K562 (cell line): ENCODE data around the gene MCIDAS. TPM values are rescaled to one million over a fixed set of nuclear protein-coding genes. Genes with fewer than 3 reads are reported as not detected.

Experiments used
- ASH1L ChIP-seq: fragments of 450-650 bp; IDR thresholded peaks from 2 replicates; pipeline ENCODE4 v1.6.1; 2018; ENCODE audit warnings: borderline replicate concordance, mild to moderate bottlenecking, low read depth; ENCODE audit not compliant: partially characterized antibody
- BHLHE40 ChIP-seq: IDR thresholded peaks from 2 replicates; pipeline ENCODE4 v1.6.1; 2011; ENCODE audit warnings: low read length, improper control_type of control experiment
- BRCA1 ChIP-seq, 2 experiments: fragments of 450-650 bp in 1 of 2; sonication (generic) in 1 of 2; formaldehyde crosslinking in 1 of 2; IDR thresholded peaks; 2 replicates each; pipeline versions ENCODE4 v1.5.0 to v1.6.1; 2017 to 2020; ENCODE audit warnings: mild to moderate bottlenecking in 1 of 2, missing genetic modification reagents in 1 of 2
- CBX3 ChIP-seq, 2 experiments: IDR thresholded peaks; 1 replicate in 1 of 2; 2 replicates in 1 of 2; pipeline ENCODE4 v1.6.1; 2012; ENCODE audit warnings: inconsistent platforms in 2 of 2, low read length in 2 of 2, borderline replicate concordance in 1 of 2, control low read depth in 1 of 2
- DNMT1 ChIP-seq: fragments of 450-650 bp; IDR thresholded peaks from 2 replicates; pipeline ENCODE4 v1.6.1; 2016; ENCODE audit warnings: antibody characterized with exemption, mild to moderate bottlenecking
- FOS ChIP-seq: IDR thresholded peaks from 3 replicates; pipeline ENCODE4 v1.6.1; 2011; ENCODE audit not compliant: insufficient read length; ENCODE audit errors: extremely low read depth
- FOXJ3 ChIP-seq: sonication (generic); formaldehyde crosslinking; IDR thresholded peaks from 2 replicates; pipeline ENCODE4 v1.4.0; 2020; ENCODE audit warnings: mild to moderate bottlenecking, missing genetic modification reagents
- HCFC1 ChIP-seq: IDR thresholded peaks from 2 replicates; pipeline ENCODE4 v1.6.1; 2012; ENCODE audit warnings: low read depth, low read length, improper control_type of control experiment
- HDAC2 ChIP-seq: fragments of 450-650 bp; IDR thresholded peaks from 2 replicates; pipeline ENCODE4 v1.6.1; 2016; ENCODE audit warnings: mild to moderate bottlenecking
- KAT8 ChIP-seq: fragments of 450-650 bp; IDR thresholded peaks from 2 replicates; pipeline ENCODE4 v1.6.1; 2016; ENCODE audit warnings: low read depth, mild to moderate bottlenecking
- NBN ChIP-seq: fragments of 450-650 bp; IDR thresholded peaks from 2 replicates; pipeline ENCODE4 v1.6.1; 2016; ENCODE audit warnings: low read depth, mild to moderate bottlenecking
- NCOR1 ChIP-seq: fragments of 450-650 bp; IDR thresholded peaks from 2 replicates; pipeline ENCODE4 v1.6.1; 2016; ENCODE audit warnings: mild to moderate bottlenecking, moderate library complexity
- POLR3A ChIP-seq: IDR thresholded peaks from 2 replicates; pipeline ENCODE4 v1.6.1; 2011; ENCODE audit warnings: borderline replicate concordance, mild to moderate bottlenecking, moderate library complexity; ENCODE audit not compliant: insufficient read length, insufficient read depth; ENCODE audit errors: extremely low read depth
- RBFOX2 ChIP-seq: fragments of 200-400 bp; formaldehyde crosslinking; IDR thresholded peaks from 2 replicates; pipeline ENCODE4 v1.6.1; 2017; ENCODE audit warnings: low read depth, mild to moderate bottlenecking, low read length, moderate library complexity
- RFX1 ChIP-seq: fragments of 450-650 bp; IDR thresholded peaks from 2 replicates; pipeline ENCODE4 v1.6.1; 2016; ENCODE audit warnings: mild to moderate bottlenecking, moderate library complexity
- SREBF1 ChIP-seq: fragments of 150-350 bp; IDR thresholded peaks from 2 replicates; pipeline ENCODE4 v1.6.1; 2014; ENCODE audit warnings: antibody characterized with exemption, low read depth, low read length, borderline replicate concordance
- SRF ChIP-seq, 2 experiments: fragments of 250-450, 450-650 bp in 1 of 2; sonication (Bioruptor Pico) in 1 of 2; sonication (generic) in 1 of 2; formaldehyde crosslinking; IDR thresholded peaks; 2 replicates each; pipeline versions ENCODE4 v1.5.0 to v1.5.1; 2020 to 2022; ENCODE audit warnings: mild to moderate bottlenecking in 1 of 2, missing genetic modification reagents in 1 of 2
- TEAD1 ChIP-seq, 2 experiments: fragments of 450-650 bp in 1 of 2; sonication (generic) in 1 of 2; formaldehyde crosslinking; IDR thresholded peaks; 2 replicates each; pipeline versions ENCODE4 v1.4.0 to v1.8.0; 2020 to 2022; ENCODE audit warnings: mild to moderate bottlenecking in 2 of 2, missing genetic modification reagents in 1 of 2
- ZNF224 ChIP-seq: sonication (generic); formaldehyde crosslinking; IDR thresholded peaks from 2 replicates; pipeline ENCODE4 v1.8.0; 2022; ENCODE audit warnings: mild to moderate bottlenecking, missing genetic modification reagents
- ZNF23 ChIP-seq: fragments of 250-450 bp; sonication (Bioruptor Pico); IDR thresholded peaks from 2 replicates; pipeline ENCODE4 v1.4.0; 2020; ENCODE audit warnings: mild to moderate bottlenecking
- ZNF274 ChIP-seq: IDR thresholded peaks from 2 replicates; pipeline ENCODE4 v1.6.1; 2011; ENCODE audit warnings: low read depth, mild to moderate bottlenecking, low read length, moderate library complexity, borderline replicate concordance
- ZNF354B ChIP-seq: fragments of 250-450 bp; sonication (Bioruptor Pico); IDR thresholded peaks from 2 replicates; pipeline ENCODE4 v1.4.0; 2020
- ZNF583 ChIP-seq: fragments of 250-450 bp; sonication (Bioruptor Pico); IDR thresholded peaks from 2 replicates; pipeline ENCODE4 v1.4.0; 2020
- polyA plus RNA-seq, 8 experiments: library from polyadenylated mRNA; depleted of rRNA in 4 of 8; stranded (reverse) in 5 of 8; unstranded in 3 of 8; fragments of >200 nt; fragmentation: Nextera tagmentation in 2 of 8; fragmentation: Illumina TruSeq in 1 of 8; extraction: Ambion mirVana in 2 of 8; extraction: Trizol in 1 of 8; gene quantifications; 2 replicates each; pipeline versions ENCODE4 v1.2.1 to v1.2.3, GENCODE V29; 2011 to 2014; ENCODE audit warnings: inconsistent platforms in 1 of 8, missing spikeins in 1 of 8
- total RNA-seq, 7 experiments: library from RNA; depleted of rRNA in 6 of 7; stranded (reverse); fragments of >200 nt in 6 of 7; fragmentation: Illumina TruSeq in 2 of 7; extraction: Trizol in 2 of 7; gene quantifications; 2 replicates each; pipeline versions ENCODE4 v1.2.1 to v1.2.3, GENCODE V29; 2011 to 2021; ENCODE audit warnings: low replicate concordance in 1 of 7
- TF ChIP-seq, protein P1 (sequence below), 2 experiments: fragments of 450-650 bp; IDR thresholded peaks; 2 replicates each; pipeline ENCODE4 v1.6.1; 2016
- TF ChIP-seq, protein P2 (sequence below): IDR thresholded peaks from 3 replicates; pipeline ENCODE4 v1.6.1; 2011; ENCODE audit warnings: borderline replicate concordance, mild to moderate bottlenecking; ENCODE audit not compliant: insufficient read length, insufficient read depth
- TF ChIP-seq, protein P3 (sequence below): fragments of 250-450 bp; sonication (Bioruptor Pico); IDR thresholded peaks from 2 replicates; pipeline ENCODE4 v1.5.0; 2022; ENCODE audit warnings: mild to moderate bottlenecking

MCIDAS gene
- total and polyA plus RNA-seq, 9 of the 15 experiments (the other 6 are each of a cell fraction or from before 2014, with no cell fraction given) = 0.07 to 1.5 (median 0.69) TPM

DNA sequence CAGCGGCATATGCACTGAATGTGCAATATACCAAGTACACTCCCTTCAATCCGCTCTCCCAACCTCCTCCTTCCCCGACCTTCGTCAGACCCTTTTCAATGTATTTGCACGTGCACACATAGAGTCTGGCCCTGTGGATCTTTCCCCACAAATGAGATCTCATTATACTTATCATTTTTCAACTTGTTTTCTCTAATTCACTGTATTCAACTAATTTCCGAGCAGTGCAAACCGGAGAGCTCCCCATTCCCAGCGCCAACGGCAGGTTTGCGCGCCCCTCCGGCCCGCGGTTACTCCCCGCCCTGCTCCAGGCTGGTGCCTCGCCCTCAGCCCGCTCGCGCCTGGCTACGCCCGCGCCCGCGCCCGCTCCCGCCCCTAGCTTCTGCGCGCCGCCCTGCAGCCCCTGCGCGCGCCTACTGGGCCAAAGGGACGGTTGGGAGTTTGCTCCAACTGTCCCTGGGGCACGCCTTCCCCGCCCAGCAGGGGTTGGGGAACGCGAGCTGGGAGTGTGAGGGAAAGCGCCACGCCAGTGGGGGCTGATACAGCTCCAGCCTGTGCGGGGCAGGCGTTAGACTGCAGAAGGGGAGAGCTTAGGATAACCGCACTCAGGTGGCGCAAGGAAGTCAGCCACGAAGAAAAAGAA, 50.8 kb downstream of the MCIDAS start (continued):
- no peak for TF ChIP-seq KAT8
- no peak for TF ChIP-seq SRF (CRISPR knock-in tag; IDR thresholded peaks at IDR 0.05)
- TF ChIP-seq FOXJ3 (CRISPR knock-in tag) = no peak
- no peak for TF ChIP-seq ZNF224
- TF ChIP-seq ZNF583 (CRISPR knock-in tag) = no peak
- TF ChIP-seq DNMT1 = no peak
- TF ChIP-seq FOS = no peak
- no peak for TF ChIP-seq ZNF23 (CRISPR knock-in tag)
- no peak for TF ChIP-seq NCOR1
- TF ChIP-seq, protein P1, sequence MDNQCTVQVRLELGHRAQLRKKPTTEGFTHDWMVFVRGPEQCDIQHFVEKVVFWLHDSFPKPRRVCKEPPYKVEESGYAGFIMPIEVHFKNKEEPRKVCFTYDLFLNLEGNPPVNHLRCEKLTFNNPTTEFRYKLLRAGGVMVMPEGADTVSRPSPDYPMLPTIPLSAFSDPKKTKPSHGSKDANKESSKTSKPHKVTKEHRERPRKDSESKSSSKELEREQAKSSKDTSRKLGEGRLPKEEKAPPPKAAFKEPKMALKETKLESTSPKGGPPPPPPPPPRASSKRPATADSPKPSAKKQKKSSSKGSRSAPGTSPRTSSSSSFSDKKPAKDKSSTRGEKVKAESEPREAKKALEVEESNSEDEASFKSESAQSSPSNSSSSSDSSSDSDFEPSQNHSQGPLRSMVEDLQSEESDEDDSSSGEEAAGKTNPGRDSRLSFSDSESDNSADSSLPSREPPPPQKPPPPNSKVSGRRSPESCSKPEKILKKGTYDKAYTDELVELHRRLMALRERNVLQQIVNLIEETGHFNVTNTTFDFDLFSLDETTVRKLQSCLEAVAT (IDR thresholded peaks at IDR 0.05) = 0 out of 4 replicates have a peak, but pooled peaks of 1 of the 2 experiments have one; percentile 13
- no peak for TF ChIP-seq BRCA1 (IDR thresholded peaks at IDR 0.05)
- TF ChIP-seq BRCA1 (CRISPR knock-in tag; IDR thresholded peaks at IDR 0.05) = no peak
- TF ChIP-seq SREBF1 = no peak
- TF ChIP-seq, protein P2, sequence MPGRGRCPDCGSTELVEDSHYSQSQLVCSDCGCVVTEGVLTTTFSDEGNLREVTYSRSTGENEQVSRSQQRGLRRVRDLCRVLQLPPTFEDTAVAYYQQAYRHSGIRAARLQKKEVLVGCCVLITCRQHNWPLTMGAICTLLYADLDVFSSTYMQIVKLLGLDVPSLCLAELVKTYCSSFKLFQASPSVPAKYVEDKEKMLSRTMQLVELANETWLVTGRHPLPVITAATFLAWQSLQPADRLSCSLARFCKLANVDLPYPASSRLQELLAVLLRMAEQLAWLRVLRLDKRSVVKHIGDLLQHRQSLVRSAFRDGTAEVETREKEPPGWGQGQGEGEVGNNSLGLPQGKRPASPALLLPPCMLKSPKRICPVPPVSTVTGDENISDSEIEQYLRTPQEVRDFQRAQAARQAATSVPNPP = no peak
- TF ChIP-seq ASH1L = no peak
- TF ChIP-seq HDAC2 = no peak
- no peak for TF ChIP-seq ZNF354B
- TF ChIP-seq, protein P3, sequence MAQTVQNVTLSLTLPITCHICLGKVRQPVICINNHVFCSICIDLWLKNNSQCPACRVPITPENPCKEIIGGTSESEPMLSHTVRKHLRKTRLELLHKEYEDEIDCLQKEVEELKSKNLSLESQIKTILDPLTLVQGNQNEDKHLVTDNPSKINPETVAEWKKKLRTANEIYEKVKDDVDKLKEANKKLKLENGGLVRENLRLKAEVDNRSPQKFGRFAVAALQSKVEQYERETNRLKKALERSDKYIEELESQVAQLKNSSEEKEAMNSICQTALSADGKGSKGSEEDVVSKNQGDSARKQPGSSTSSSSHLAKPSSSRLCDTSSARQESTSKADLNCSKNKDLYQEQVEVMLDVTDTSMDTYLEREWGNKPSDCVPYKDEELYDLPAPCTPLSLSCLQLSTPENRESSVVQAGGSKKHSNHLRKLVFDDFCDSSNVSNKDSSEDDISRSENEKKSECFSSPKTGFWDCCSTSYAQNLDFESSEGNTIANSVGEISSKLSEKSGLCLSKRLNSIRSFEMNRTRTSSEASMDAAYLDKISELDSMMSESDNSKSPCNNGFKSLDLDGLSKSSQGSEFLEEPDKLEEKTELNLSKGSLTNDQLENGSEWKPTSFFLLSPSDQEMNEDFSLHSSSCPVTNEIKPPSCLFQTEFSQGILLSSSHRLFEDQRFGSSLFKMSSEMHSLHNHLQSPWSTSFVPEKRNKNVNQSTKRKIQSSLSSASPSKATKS (CRISPR knock-in tag) = no peak
- peak; percentile 67 for TF ChIP-seq RBFOX2
- TF ChIP-seq ZNF274 = no peak
- TF ChIP-seq RFX1 = no peak
- TF ChIP-seq CBX3 (IDR thresholded peaks at IDR 0.05; ENCODE audit: borderline replicate concordance in 1 of 2, low read length in 2 of 2) = no peak
- peak; percentile 28; the same call in 1 of the 2 replicates for TF ChIP-seq BHLHE40
- no peak for TF ChIP-seq POLR3A
- 0 out of 4 replicates have a peak, but pooled peaks of 1 of the 2 experiments have one; percentile 33 for TF ChIP-seq TEAD1 (CRISPR knock-in tag; IDR thresholded peaks at IDR 0.05)
- TF ChIP-seq NBN = peak; percentile 43; the same call in 1 of the 2 replicates
- no peak for TF ChIP-seq HCFC1
